Panc1 (cell line): Measurements from ENCODE around the gene PDE3B.

Source experiments
- POLR2AphosphoS5 ChIP-seq: IDR thresholded peaks from 2 replicates; pipeline ENCODE4 v1.6.1; 2012; ENCODE audit warnings: mild to moderate bottlenecking, low read depth, low read length, moderate library complexity
- REST ChIP-seq, 2 experiments: IDR thresholded peaks; 2 replicates each; pipeline ENCODE4 v1.6.1; 2011 to 2012; ENCODE audit warnings: low read depth in 2 of 2, control low read depth in 1 of 2, low read length in 1 of 2, mild to moderate bottlenecking in 1 of 2, moderate library complexity in 1 of 2; ENCODE audit not compliant: insufficient read depth in 1 of 2
- TF ChIP-seq, protein P1 (sequence below): fragments of 450-650 bp; IDR thresholded peaks from 2 replicates; pipeline ENCODE4 v1.5.1; 2017; ENCODE audit warnings: mild to moderate bottlenecking

DNA sequence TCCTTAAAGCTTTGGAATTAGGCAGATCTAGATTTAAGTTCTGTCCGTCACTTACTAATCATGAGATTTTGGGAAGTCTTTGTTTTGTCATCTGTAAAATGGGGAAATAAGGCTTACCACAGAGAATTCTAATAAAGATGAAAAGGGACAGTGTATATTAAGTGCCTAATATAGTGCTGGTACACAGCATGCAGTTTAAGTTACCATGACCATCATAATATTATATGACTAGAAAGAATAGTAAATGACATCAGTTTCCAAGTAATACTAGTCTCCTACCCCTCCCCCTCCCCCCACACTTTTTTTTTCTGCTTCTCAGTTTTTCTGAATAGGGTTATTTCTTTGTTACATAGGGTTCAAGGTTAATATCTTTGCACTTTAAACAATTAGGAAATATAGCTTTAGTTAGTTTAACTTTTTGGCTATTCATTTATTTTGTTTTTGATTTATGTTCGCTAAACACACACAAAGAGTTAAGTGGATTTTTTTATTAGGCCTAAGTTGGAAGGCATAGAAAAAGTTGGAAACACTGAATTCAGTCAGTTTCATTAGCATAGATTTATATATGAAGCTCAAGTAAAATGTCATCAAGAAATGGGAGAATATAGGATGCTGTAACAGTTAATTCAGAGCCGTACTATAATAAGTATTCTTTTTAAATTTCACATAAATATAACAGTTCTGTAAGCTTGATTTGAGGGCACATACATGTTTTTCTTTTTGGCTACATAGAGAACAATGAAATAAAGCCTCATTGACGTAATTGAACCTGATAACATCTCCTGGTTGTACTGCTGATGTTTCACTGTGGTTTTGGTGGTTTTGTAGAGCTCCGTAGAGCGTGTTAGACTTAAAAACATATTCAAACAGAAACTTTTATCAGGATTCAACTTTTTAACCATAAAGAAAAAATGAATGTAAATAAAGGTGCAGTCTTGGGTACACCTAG is 121.2 kb downstream of the PDE3B start:
- TF ChIP-seq, protein P1, sequence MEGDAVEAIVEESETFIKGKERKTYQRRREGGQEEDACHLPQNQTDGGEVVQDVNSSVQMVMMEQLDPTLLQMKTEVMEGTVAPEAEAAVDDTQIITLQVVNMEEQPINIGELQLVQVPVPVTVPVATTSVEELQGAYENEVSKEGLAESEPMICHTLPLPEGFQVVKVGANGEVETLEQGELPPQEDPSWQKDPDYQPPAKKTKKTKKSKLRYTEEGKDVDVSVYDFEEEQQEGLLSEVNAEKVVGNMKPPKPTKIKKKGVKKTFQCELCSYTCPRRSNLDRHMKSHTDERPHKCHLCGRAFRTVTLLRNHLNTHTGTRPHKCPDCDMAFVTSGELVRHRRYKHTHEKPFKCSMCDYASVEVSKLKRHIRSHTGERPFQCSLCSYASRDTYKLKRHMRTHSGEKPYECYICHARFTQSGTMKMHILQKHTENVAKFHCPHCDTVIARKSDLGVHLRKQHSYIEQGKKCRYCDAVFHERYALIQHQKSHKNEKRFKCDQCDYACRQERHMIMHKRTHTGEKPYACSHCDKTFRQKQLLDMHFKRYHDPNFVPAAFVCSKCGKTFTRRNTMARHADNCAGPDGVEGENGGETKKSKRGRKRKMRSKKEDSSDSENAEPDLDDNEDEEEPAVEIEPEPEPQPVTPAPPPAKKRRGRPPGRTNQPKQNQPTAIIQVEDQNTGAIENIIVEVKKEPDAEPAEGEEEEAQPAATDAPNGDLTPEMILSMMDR, result no peak
- TF ChIP-seq POLR2AphosphoS5 (no peak), REST (IDR thresholded peaks at IDR 0.05; ENCODE audit: insufficient read depth in 1 of 2, low read depth in 2 of 2, low read length in 1 of 2) (no peak)
